HG03103 (cell line): ENCODE measurements around the gene LLGL2.
A peak's percentile ranks its signal among the peaks of the same experiment; 100 is the strongest.
"Not testable (repeated sequence)": the region's sequence is repeated elsewhere in the genome, so short reads cannot be mapped to it uniquely, and the experiment has no call there.

Experiments used
- ATAC-seq: cut with Tn5 transposase; IDR thresholded peaks from one replicate; pipeline ENCODE4 v1.9.1; 2021; ENCODE audit warnings: low read depth; ENCODE audit not compliant: unreplicated experiment

LLGL2 gene, protein sequence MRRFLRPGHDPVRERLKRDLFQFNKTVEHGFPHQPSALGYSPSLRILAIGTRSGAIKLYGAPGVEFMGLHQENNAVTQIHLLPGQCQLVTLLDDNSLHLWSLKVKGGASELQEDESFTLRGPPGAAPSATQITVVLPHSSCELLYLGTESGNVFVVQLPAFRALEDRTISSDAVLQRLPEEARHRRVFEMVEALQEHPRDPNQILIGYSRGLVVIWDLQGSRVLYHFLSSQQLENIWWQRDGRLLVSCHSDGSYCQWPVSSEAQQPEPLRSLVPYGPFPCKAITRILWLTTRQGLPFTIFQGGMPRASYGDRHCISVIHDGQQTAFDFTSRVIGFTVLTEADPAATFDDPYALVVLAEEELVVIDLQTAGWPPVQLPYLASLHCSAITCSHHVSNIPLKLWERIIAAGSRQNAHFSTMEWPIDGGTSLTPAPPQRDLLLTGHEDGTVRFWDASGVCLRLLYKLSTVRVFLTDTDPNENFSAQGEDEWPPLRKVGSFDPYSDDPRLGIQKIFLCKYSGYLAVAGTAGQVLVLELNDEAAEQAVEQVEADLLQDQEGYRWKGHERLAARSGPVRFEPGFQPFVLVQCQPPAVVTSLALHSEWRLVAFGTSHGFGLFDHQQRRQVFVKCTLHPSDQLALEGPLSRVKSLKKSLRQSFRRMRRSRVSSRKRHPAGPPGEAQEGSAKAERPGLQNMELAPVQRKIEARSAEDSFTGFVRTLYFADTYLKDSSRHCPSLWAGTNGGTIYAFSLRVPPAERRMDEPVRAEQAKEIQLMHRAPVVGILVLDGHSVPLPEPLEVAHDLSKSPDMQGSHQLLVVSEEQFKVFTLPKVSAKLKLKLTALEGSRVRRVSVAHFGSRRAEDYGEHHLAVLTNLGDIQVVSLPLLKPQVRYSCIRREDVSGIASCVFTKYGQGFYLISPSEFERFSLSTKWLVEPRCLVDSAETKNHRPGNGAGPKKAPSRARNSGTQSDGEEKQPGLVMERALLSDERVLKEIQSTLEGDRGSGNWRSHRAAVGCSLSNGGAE

DNA sequence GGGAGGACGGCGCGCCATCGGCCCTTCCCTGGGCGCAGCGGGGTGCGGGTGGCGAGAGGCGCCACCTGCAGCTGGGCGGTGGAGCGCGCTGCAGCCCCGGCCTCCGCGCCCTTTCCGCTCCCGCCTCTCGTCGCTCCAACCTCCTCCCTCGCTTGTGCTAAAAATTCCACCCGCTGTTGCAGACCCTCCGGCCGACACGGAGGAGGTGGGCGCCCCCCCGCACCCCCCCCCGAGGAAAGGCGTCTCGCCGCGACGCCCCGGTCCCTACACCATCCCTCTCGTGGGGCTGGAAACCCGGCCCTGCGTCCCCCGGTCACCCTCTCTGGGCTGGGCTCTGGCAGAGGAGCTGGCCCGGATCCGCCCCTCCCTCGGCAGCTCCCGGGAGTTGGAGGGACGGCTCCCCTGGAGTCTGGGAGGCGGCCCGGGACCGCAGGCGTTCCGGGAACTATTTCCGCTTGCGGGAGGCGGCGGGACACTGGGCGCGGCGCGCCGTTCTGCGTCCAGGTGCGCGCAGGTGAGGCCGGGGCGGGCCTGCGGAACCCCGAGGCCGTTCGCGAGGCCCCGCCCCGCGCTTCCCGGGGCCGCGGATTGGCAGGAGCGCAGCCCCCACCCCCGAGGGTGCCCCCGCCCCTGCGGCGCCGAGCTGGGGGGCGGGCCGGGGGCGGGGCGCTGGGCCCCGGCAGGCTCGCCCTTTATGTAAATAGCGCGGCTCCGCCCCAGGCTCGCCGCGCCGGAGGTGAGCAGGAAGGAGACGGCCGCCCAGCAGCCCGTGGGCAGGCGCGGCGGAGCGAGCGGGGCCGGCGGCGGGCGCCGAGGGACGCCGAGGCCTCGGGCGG lies at the start of gene LLGL2:
Gene LLGL2, plus strand, starts transcription at position 728 of the 836 bp plus-strand sequence. CDS start 17,730 bp downstream, outside the sequence.
- ATAC-seq, result peak; percentile 60

DNA sequence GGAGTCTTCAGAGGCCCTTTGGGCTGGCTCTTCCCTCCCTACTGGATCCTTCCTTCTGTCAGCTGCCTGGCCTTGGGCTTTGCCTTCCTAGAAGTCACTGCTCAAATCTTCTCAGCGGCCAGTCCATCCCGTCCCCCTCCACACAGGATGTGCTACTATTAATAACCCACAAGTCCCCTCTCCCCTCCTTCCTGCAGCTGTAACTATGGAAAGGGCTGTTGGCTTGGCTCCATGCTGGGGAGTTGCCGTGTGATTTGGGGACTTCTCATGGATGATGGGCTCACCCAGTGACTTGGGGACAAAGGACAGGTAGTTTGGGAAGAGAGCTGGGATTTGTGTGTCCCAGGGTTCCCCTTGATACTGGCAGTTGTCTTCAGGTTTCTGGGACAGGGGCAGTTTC lies 49.6 kb upstream of the LLGL2 start:
- ATAC-seq, result no peak

DNA sequence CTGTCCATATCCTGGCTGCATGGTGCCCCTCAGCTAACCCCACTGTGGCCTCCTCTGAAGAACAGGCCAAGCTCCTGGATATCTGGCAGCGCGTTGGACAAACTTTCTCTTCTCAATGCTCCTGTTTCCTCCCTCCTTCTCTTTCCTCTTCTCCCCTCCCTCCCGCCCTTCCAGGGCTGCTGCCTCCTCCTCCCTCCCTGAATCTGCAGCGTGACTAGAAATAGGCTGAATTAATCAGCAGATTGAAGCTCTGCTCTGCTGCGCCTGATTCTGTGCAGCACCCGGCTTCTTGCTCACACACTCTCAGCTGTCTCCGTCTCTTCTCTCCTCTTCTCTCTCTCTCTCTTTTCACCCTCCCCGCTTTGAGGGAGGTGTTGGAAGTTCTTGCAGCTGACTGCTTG lies 49.2 kb upstream of the LLGL2 start:
- ATAC-seq, result no peak

DNA sequence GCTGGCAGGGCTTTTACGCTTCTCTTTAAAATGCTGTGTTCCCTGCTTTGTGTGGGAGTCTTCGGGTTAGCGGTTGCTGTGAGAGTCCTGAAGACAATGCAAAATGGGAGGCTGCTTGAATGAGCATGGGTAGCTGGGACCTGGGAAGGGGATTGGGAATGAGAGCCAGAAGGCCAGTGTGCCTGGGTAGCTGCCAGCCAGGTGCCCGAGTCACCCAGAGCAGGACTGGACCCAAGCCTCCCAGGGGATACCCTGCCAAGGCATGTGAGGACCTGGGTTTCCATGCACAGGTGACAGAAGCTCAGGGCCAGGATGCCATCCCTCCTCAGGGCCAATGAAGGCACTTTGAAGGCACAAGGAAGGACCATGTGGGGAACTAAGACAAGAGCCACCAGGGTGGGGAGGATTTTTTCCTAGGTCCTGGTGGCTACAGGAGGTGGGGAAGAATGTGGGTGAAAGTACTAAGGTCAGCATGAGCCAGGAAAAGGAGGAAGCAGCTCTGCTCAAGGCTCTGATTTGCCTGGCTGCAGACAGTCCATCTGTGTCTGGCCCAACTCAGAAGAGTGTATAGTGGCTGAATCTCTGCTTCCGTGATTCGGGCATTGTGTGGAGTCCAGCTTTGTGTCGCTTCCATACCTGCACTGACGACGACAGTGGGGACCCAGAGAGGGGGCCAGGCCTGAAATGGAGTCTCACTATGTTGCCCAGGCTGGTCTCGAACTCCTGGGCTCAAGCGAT lies 48.6 kb upstream of the LLGL2 start:
- no peak for ATAC-seq

DNA sequence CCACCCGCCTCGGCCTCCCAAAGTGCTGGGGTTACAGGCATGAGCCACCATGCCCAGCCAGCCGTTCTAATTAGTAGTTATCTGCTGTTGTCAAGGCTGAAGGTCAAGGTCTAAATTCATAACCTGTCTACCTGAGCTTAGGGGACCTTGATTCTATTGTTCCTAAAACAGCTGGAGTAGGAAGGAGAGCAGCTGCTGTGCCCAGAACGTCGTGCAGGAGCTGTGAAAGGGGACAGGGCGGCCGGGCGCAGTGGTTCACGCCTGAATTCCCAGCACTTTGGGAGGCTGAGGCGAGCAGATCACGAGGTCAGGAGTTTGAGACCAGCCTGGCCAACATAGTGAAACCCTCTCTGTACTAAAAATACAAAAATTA lies 48.0 kb upstream of the LLGL2 start:
- ATAC-seq, result not testable (repeated sequence)

DNA sequence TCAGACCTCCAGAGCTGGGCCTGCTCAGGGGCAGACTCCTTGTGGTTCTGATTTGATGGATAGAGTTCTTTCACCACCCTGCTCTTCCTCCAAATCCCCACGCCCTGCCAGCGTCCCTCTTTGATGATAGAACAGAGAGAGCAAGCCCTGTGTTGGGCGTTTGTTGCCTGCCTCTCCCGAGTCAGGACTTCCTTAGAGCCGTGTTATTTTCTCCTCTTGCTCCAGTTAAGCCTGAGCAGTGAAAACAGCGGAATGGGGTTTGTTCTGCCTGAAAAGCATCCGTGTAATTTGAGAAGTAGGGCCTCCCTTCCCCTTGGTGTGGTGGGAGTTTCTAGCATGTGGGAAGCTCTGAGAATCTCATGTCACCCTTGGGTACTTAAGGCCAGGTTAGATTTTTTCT lies 47.0 kb upstream of the LLGL2 start:
- no peak for ATAC-seq

DNA sequence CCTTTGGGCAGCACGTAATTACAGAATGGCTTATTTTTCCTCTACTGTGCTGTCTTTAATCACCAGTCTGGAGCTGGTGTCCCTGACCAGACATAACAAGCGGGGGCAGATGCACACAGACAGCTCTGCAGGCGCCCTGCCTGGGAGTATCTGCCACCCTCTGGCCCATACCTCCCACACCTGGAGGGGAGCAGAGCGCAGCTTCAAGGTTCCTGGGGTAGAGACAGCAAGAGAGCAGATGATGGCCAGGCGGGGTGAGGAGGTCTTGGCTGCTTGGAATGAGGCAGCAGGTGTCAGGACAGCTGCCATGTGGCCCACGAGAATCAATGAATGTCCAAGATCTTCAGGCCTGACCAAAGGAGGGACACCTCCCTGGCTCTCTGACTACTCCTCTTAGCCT lies 45.2 kb upstream of the LLGL2 start:
- ATAC-seq, result no peak

DNA sequence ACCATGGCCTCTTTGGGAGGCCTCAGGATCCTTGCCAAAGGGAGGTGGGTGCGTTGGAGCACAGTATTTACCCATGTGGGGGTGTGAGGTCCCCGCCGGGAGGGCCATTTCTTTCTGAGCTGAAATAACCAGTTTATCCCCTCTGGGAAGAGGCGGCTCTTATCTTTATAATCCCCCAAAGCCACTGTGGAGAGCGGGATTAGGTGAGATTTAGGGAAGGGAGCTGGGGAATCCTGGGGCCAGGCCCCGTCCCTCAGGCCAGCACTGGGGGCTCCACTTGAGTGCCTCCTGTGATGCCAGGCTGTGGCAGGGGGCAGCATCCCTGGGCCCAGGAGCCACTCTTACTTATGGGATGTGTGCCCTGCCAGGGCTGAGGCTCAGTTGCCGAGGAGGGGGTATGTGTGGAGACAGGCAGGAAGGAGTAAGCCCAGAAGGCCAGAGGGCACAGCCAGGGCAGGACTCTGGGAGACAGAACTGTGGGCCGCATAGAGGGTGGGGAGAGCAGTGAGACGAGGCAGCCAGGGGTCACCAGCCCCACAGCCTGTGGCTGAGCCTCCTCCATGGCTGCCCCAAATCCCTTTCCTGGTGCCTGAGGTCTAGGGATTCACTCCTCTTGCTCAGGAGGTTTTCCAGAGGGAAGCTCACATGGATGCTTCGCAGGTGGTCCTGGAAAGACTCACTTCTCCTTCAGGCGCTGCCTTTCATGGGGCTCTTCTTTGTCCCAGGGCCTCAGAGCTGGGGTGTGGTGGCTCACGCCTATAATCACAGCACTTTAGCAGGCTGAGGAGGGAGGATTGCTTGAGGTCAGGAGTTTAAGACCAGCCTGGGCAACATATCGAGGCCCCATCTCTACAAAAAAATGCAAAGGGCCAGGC lies 44.1 kb upstream of the LLGL2 start:
- ATAC-seq, result no peak

DNA sequence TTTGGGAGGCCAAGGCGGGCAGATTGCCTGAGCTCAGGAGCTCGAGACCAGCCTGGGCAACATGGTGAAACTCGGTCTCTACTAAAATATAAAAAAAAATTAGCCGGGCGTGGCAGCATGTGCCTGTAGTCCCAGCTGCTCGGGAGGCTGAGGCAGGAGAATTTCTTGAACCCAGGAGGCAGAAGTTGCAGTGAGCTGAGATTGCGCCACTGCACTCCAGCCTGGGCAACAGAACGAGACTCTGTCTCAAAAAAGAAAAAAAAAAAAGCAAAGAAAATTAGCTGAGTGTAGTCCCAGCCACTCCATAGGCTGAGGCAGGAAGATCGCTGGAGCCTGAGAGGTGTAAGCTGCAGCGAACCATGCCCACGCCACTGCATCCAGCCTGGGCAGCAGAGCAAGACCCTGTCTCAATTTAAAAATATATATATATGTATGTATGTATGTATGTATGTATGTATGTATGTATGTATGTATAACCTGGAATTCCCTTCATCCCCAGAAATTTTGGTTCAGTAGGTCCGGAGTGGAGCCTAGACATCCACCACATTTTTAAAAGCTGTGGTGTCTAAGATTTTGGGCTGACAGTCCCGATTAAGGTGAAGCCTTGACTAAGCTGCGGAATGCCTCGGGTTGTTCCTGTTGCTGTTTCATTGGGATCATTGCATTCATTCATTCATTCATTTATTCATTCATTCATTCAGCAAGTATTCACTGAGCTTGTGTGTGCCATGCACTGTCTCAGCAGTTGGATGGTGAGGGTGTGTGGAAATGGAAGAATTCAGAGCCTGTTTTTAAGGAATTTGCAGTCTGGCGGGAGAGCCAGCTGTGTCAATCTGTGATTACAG lies 43.2 kb upstream of the LLGL2 start:
- no peak for ATAC-seq

DNA sequence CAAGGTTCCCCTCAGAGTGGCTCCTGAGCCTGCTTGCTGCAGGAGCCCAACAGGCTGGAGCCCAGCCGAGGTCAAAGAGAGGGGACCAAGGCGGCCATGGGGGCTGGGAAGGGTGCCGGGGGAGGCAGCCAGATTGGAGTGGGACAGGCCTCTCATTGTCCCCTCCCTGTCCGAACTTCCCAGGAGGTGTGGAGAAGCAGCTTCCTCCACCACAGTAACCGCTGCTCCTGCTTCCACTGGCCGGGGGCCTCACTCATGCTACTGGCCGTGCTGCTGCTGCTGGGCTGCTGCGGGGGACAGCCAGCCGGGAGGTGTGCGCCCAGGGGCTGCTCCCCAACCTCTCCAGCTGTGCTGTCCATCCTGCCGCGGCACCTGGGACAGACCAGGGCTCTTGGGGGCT lies 39.8 kb upstream of the LLGL2 start:
- no peak for ATAC-seq

DNA sequence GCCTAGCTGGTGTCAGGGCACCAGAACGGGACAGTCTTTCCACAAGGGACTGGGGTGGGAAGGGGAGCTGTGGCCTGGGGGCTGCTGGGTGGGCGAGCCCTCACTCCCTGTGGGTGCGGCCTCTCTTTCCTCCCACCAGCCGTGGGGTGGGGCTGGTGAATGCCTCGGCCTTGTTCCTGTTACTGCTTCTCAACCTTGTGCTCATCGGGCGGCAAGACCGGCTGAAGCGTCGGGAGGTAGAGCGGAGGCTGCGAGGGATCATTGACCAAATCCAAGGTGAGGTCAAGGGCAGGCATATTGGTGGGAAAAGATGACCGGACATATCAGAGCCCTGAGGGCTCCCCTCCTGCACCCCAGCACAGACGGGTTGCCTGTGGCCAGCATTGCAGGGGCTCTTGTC lies 39.3 kb upstream of the LLGL2 start:
- no peak for ATAC-seq

DNA sequence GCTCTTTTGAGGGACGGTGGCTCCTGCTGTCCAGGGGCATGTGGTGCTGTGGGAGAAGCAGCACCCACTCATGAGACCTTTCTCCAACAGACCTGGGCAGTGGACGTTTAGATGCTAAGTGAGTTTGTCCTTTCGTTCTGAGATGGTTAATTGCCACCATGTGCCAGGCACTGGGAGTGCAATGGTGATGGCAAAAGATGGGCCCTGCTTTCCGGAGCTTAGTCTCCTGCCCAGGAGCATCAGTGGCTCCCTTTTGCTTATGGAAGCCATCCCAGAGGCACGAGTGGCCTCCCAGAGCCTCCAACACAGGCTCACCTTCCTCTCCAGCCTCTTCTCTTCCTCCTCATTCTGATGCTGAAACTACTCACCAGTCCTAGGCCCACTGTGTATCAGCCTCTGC lies 38.5 kb upstream of the LLGL2 start:
- no peak for ATAC-seq

DNA sequence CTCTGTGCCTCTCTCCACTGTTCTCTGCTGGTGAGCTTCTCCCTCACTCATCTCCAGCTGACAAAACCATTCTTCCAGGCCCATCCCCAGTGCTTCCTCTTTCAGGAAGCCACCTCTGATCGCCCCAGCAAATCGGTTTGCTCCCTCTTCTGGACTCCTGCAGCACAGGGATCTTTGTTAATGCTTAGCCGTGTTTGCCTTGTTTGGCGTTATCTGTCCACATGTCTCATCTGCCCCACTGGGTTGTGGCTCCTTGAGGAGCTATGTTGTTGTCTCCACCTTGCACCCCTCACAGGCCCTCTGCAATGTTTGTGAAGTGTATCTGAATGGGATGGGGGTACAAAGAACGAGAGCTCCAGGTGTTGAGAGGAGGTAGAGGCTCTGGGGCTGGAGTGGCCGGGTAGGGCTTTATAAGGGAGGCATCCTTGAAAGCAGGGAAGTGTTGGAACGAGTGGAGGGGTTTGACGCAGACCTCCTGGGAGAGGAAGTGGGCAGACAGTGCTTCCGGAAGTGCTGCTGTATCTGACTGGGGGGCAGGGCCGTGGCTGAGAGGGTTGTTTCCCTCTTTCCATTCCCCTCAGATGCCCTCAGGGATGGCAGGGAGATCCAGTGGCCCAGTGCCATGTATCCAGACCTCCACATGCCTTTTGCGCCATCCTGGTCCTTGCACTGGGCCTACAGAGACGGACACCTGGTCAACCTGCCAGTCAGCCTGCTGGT lies 38.0 kb upstream of the LLGL2 start:
- no peak for ATAC-seq

DNA sequence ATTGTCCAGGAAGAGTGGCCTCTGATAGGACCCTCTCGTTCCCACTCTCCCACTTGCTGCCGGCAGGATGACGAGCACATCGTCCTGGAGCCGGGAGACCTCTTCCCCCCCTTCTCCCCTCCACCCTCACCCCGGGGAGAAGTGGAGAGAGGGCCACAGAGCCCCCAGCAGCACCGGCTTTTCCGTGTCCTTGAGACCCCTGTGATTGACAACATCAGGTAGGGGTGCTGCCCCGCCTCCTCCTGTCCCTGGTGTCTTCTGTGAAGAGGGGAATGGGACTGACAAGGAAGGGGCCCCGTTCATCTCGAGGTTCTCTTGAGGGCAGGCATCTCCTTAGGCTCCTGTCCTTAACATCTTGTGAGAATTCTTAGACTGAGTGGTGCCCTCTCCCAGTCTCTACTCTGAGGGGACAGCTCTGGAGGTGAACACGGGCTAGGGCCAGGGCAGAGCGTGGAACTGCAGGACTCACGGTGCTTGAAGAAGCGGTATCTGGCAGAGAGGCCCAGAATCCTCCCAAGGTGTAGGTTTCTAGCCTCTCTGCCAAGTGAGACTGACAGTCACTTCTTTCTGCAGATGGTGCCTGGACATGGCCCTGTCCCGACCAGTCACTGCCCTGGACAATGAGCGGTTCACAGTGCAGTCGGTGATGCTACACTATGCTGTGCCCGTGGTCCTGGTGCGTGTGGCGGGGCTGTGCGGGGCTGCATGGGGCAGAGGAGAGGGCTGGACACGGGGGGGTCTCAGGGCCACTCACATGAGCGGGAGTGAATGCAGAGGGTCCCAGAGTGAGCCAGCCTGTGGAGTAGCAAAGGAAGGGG lies 36.6 kb upstream of the LLGL2 start:
- no peak for ATAC-seq

DNA sequence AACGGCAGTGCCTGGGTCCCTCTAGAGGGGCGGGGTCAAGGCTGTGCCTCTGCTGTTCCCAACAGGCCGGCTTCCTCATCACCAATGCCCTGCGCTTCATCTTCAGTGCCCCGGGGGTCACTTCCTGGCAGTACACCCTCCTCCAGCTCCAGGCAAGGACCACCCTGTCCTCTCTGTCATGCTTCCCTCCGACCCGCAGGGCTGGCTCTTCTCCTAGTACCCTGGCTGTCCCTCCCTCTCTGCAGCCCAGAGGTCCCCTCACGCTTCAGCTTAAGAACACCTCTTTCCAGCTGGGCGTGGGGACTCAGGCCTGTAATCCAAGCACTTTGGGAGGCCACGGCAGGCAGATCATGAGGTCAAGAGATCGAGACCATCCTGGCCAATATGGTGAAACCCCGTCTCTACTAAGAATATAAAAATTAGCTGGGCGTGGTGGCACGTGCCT lies 36.0 kb upstream of the LLGL2 start:
- no peak for ATAC-seq

DNA sequence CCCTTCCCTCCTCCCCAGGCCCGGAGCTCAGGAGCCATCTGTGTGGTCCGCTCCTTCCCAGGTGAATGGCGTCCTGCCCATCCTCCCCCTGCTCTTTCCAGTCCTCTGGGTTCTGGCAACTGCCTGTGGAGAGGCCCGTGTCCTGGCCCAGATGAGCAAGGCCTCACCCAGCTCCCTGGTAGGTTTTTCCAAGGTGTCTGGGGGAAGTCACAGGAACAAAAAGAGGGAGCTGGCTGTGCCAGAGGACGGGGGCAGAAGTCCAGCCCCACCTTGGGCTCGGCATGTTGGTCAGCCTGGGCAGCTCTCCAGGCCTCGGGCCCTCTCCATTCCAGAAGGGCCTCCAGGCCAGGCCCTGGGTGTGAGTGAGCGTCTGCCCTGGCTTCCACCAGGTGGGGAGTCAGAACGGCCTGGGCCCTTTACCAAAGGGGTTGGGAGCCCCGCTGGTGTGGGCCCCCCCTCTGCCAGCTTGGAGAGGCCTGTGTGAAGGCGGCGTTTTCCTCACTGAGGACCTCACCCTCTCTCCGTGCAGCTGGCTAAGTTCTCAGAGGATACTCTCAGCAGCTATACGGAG lies 35.2 kb upstream of the LLGL2 start:
- no peak for ATAC-seq
